GM18520 (cell line): ENCODE measurements around the gene SDK1.

Experiments
- ATAC-seq: cut with Tn5 transposase; IDR thresholded peaks from one replicate; pipeline ENCODE4 v1.9.1; 2021; ENCODE audit not compliant: unreplicated experiment

Gene SDK1

DNA sequence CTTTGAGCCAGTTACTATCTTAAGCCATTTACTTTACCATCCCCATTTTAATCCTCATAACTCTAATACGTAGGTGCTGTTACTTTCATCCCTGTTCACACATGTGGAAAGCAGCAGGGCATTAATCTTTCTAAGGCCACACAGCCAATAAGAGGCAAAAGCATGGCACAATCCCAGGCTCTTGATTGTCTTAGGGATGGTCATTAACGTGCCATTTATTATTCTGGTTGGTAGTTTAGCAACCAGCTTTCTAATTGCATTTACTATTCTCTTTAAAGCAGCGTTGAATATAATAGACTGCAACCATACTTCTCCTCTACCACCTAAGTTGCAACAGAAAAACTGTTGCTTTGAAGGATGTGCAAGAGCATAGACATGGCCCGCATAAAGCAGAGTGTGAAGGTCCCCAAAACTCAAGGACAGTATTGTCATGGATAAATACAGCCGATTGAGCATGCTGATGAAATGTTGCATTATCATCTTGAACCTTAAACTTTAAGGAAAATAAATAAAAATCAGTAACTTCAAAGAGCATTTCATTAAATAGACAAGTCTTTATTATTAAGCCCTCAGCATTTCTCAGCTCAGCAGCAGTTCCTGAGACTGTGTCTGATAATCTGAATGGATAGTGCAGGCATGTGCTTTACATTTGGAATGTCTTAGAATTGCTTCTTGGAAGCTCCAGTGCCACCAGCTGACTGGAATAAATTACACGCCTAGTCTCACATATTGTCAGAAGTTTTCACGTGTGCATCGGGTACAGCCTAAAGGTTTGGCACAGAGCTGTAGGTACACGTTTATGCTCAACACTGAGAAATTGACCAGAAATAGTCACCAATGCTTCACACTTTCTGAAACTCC is 467.1 kb downstream of the SDK1 start:
- ATAC-seq = no peak

DNA sequence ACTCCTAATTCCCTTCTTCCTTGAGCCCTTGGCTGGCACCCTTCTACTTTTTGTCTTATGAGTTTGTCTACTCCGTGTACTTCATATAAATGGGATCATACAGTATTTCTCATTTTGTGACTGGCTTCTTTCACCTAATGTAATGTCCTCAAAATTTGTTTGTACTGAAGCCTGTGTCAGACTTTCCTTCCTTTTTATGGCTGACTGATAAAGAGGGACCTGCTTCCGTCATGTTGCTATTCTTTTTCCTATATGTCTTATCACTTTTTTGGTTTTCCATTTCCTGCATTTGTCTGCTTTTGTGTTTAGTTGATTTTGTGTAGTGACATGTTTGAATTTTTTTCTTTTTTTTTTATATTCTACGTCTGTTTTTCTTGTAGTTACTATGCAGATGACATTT is 470.9 kb downstream of the SDK1 start:
- no peak for ATAC-seq

DNA sequence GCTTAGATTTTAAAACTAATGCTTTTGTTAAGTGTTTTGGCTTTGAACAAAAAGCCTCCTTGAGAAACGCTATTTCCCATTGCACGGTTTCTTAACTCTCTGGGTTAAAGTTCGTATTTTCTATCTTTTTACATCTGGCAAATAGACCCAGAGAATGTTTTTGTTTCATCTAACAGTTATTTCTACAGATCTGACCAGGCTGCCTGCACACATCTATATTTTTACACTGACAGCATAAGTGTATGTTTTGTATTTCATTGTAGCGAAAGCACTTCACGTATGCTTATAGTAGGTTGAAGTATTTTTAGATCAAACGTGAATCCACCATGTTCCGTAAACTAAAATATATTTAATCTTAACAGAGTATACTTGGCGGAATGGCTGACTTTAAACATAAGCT is 477.3 kb downstream of the SDK1 start:
- ATAC-seq = no peak

DNA sequence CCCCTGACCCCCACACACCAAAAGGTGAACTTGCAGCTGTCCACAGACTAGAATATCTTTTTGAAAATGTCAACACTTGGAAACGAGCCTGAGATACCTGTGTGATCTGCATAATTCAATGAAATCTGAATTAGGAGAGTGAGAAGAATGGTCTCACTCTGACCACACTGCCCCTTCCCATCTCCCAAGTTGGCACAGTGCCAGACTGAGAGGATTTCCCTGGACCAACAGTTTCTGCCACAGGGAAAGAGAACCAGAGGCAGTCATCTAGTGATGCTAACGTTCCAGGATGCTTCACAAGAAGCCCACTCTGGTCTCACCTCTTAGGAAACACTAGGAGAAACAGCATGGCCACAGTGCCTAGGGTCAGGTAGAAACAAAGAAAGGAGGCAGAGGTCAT is 479.0 kb downstream of the SDK1 start:
- ATAC-seq = no peak

DNA sequence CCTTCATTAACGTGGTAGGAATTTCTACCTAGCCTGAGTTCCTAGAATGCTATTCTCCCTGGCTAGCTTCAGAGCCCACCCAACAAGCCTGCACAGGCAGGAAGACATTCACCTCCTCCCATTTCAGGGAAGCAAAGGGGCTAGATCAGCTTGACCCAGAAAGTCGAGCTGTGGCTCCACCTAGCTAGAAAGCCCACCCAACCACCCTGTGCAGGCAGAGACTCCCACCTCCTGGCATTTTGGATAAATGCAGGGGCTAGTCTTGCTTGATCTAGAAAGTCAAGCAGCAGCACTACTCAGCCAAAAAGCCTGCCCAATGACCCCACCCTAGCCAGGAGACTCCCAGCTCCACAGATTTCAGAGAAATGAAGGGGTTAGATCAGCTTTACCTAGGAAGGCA is 479.5 kb downstream of the SDK1 start:
- no peak for ATAC-seq

DNA sequence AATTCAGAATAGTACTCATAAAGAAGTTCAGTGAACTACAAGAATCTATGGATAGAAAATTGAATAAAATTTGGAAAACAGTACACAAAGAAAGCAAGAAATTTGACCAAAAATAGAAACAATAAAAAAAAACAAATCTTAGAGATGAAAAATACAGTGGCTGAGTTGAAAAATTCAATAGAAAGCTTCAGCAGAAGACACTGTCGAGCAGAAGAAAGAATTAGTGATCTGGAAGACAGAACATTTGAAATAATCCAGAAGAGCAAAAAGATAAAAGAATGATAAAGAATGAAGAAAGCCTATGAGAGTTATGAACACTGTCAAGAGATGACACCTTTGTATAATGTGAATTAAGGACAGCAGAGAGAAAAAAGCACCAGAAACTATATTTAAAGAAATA is 480.6 kb downstream of the SDK1 start:
- ATAC-seq = no peak

DNA sequence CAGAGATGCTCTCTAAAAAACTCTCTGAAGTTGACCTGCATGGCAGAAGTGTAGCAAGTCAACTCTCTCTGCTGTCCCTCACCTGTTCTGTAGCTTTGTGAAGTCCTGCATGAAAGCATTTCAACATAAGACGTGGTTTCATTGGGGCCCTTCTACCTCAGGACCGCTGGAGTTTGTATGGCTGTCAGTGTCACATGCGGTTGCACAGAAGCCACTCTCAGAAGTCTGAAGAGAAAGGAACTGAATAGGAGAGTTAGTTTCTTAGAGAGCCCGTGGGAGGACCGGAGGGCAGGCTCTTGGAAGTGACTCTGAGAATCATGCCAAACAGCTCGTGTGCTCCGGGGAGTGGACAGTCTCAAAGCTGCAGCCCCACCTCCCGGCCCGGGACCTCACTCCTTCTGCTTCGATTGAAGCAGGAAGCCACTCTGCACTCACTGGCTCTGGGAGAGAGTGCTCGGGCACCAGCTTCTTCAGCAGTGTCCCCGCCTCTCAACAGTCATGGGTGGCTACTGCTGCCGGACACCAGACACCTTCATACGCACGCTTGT is 486.7 kb downstream of the SDK1 start:
- no peak for ATAC-seq

DNA sequence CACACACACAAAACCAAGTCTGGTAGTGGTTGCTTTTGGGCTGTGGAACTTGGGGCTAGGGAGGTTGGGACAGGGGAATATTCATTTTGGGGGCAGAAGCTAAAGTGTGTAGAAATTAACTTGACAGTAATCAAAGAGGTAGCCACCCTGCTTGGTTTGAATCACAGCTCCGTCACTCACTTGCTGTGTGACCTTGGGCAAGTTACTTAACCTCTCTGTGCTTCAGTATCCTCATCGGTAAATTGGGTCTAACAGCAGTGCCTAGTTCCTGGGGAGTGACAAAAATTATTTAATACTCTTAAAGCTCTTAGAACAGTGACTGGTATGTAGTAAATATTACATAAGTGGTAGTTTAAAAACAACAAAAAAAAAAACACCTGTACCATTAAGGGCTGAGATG is 489.8 kb downstream of the SDK1 start:
- no peak for ATAC-seq

DNA sequence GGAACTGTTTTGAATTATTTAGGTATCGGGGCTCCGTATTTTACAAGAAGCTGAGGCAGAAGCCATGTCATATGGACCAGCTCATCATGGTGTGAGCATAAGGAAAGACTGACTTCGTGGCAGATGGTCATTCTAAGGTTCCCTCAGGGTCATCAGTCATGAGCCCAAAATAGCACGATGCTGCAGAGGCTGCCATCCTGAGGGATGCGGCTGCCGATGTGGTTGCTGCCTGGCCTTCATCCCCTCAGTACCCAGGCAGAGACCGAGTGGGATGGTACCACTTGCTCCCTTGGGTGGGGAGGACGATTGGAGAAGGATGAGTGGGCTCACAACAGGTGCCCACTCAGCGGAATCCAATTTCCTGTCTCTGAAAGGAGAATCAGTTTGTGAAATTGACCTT is 490.3 kb downstream of the SDK1 start:
- ATAC-seq = no peak

DNA sequence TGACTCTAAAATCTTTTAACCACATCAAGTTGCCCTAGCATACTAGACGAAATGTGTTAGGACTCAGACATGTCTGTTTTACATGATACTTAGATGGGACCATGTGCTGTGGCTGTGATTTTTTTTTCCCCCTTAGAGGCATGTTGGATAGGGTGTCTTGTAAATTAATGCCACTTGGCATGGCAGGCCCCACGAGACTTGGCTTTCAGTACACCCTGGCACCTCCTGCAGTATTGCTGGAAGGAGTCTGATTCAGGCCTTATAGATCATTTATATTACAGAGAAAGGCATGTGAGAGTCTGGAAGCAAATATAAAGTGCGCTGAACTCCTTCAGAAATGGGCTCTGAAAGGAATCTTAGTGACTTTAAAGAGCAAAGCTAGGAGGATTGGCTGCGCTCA is 494.1 kb downstream of the SDK1 start:
- ATAC-seq = no peak

DNA sequence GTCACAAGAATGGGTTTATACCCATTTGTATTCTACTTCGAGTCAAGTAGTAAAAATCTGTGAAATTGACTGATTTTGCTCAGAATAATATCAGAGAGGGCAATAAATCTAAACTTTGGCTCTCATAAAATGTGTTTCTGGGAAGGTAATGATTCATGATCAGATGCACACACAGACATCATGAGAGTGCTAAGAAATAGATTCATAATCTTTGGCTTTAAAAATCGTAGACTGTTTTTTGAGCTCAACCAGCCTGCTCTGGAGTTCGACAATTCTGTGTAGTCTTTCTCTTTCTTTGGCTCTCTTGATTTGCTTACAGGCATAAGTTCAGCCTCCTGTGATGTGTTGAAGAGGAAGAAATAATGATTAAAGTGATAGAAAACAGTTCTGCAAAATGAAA is 494.7 kb downstream of the SDK1 start:
- no peak for ATAC-seq

DNA sequence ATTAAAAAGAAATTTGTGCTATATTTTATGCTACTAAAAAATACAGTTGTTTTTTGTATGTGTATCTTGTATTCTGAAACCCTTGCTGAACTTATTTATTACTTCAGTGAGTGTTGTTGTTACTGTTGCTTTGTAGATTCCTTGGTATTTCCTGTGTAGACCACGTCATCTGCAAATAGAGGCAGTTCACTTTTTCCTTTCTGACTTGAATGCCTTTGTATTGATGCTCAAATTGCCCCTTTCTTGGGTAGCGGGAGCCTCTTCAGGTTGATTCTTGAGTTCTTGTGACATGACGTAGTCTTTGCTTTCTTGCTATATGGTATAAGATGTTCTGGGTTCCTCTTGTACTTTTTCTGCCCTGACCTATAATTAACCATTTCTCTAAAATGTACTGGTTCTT is 504.1 kb downstream of the SDK1 start:
- ATAC-seq = no peak

DNA sequence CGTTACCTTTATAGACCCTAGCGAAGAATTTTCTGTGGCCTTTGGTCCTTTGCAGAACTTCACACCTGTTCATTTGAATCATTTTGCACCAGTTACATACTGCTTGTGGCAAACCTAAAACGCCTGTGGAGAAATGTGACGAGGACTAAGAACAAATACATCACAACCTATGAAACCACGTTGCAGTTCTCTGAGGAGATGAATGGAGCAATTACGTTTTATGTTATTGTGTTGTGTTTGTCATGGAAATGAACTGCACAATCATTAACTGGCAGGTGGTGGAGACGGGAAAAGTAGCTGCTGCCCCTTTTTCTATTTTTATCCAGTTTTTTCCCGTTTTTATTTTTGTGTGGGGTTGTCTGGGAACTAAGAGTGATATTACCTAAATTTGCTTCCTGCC is 505.5 kb downstream of the SDK1 start:
- ATAC-seq = no peak

DNA sequence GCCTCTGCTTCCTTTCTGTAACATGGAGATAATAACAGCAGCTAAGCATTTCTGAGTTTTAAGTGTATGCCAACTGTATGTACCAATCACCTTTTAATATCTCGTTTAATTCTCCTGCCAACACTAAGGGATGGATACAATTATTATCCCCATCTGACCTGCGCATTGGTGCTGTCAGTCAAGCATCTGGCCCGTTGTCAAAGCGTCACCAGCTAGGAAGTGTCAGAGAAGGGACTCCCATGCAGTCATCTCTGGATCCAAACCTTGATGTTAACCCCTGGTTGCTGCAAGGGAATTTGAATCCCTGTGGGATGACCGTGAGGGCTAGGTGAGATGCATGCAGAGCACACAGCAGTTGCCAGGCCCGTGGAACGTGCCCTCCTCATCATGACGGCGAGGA is 506.8 kb downstream of the SDK1 start:
- no peak for ATAC-seq

DNA sequence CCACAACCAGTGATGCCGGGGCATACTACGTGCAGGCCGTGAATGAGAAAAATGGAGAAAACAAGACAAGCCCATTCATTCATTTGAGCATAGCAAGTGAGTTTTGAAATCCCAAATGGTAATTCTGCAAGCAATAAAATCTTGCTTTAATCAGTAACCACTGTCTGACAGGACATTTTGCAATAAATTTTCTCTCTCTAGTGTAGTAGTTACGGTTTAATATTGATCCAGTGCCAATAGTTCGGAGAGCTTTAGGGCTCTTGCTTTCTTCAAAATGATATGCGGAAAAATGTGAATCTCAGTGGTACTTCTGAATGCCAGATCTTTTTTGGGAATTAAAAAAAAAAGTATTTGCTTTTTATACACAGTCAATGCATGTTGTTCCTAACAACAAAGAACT is 520.4 kb downstream of the SDK1 start:
- ATAC-seq = no peak

DNA sequence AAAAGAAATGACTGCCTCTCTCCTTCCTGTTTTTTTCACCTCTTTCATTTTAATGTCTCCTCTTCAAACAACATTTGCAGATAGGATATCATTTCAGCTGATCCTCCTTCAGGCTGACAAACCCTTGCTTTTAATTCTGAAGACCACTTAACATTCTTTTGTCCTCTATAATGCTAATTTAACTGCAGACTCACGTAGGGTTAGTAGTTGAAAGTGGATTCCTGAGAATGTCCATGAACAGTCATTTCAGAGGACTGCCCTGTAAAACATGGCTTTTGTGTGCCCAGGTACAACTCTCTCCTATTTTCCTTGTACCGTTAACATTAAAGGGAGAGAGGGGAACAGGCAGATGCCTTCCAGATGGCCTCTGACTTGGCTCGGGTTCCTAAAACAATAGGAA is 524.4 kb downstream of the SDK1 start:
- ATAC-seq = no peak

DNA sequence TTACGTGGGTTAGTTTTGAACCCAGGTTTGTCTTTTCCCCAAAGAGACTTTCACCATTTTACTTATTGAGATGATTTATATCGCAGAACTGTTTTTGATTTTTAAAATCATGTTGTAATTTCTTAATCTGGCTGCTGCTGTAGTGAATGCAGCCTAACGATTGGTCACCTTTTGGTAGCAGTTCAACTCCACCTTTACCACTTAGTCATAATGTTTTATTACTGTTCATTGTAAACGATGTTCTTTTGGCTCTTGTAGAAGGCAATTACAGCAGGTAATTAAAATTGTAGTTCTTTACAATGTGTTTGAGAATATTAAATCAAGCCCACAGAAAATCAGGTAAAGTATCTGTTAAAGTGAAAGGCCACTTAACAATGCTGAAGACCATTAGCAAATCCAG is 531.1 kb downstream of the SDK1 start:
- ATAC-seq = no peak

DNA sequence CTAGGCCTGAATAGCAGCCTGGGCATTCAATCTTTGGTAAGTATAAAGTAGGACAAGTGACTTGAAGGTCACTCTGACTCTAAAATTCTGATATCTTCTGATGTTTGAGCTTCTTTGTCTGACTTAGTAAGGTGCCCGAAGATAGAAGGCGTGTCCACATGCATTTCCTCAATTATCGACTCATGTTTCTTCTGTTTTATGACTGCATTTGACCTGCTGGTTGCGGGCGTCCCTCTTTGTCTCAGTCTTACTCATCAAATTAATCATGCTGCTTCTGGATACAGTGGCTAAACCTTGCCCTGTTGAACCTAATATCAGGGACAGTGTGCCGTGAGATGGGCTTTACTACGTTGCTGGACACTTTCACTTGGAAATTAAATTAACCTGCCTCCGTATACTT is 534.1 kb downstream of the SDK1 start:
- no peak for ATAC-seq

DNA sequence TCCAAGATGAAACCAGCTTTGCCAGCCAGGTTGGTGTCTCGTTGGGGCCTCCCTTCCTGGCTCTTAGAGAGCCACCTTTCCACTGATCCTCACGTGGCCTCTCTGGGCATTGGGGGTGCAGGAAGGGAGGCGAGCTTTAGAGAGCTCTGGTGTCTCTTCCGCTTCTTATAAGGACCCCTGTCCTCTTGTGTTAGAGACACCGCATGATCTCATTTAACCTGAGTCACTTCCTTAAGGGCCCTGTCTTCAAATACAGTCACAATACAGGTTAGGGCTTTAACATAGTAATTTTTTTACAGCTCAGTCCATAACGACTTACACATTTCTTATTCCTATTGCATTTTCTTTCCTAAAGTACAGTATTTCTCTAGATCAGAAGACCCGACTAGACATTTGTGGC is 535.8 kb downstream of the SDK1 start:
- no peak for ATAC-seq

DNA sequence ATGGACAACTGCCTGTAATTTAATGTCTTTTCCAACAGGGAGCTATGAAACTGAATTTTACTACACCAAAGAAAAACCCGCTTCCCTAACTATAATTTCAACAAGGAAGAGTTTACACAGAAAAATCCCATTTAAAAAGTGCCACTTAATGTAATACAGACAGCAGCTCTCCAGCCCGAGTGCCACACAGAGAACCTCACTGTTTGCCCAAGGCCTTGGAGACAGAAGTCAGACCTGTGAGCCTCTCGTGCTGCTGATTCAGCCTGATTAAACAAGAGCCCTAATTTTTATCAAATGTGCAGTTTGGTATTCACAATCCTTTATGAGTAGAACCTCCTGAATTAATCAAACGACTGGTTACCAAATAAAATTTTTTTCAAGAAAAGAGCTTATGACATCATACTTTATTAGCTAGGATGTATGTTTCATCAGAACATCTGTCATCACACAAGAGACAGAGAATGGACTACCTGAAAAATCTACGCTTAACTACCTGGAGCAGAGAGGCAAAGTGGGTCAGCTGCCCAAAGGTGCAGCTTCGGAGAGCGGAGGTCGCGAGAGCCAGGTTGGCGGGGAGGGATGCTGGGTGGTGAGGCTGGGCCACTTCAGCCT is 543.6 kb downstream of the SDK1 start:
- ATAC-seq = no peak

DNA sequence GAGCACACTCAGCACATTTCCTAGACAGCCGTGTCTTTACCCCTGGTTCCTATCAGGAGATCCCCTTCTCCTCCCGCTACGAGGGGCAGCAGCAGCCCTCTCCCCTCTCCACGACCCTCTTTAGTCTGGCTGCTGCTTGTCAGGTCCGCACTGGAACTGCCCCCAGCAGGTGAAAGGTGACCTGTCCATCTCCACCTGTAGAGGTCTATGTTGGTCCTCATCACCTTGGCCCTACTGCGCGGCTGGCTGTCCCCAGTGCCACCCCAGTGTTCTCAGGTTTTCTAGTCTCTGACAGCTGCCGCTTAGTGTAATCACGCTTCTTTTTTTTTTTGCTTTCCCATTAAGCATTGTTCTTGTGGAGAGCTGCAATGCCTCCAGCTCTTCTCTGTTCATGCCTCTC is 545.7 kb downstream of the SDK1 start:
- ATAC-seq = no peak

DNA sequence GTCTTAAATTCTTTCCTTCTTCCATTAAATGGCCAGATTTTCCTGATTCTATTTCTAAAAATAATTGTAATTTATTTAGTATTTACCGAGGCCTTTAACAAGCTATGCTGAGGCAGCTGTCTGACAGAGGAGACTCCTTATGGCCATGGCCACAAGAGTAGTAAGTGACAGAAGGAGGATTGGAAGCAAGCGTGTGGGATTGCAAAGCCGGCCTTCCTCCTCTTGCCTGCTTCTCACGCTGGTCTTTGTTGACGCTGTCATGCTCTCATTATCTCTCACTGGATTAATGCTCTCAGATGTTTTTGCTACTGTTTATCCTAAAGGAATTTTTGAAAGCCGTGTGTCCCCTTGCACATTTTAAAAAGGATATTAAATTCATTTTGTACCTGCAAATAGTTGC is 546.3 kb downstream of the SDK1 start:
- ATAC-seq = no peak

DNA sequence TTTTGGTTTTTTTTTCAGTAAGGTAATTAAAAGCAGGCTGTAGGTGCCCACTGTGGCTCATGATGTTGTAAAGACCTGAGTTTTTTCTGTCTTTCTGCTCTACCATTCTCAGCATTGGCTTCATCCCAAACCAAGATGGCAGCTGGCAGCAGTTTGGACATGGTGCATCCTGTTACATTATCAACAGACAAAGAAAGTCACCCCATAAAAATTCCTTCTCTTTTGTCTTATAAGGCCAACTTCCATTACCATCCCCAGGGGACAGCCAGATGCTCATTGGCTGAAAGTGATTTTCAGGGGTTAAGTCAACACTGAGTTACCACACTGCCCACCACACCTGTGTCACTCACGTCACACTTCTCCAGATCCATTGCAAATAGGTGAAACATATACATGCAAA is 558.4 kb downstream of the SDK1 start:
- no peak for ATAC-seq
